NCI-H1105 (cell line): ENCODE measurements around the gene SMCO1.
"Not testable (repeated sequence)": the region's sequence is repeated elsewhere in the genome, so short reads cannot be mapped to it uniquely, and the experiment has no call there.

Experiments
- DNase-seq: peaks from one replicate; lab custom pipeline; 2025; lab: John Stamatoyannopoulos, UW

The SMCO1 gene

DNA sequence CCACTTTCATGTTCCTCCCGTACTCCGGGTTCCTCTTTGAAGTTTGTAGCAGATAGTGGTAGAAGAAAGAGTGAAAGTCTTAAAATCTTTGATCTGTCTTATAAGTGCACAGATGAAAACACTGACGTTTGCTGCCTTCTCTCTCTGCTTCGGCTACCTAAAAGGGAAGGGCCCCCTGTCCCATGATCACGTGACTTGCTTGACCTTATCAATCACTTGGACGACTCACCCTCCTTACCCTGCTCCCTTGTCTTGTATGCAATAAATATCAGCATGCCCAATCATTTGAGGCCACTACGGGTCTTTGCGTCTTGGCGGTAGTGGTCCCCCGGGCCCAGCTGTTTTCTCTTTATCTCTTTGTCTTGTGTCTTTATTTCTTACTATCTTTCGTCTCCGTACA is 6.1 kb upstream of the SMCO1 start:
- DNase-seq, result not testable (repeated sequence)

DNA sequence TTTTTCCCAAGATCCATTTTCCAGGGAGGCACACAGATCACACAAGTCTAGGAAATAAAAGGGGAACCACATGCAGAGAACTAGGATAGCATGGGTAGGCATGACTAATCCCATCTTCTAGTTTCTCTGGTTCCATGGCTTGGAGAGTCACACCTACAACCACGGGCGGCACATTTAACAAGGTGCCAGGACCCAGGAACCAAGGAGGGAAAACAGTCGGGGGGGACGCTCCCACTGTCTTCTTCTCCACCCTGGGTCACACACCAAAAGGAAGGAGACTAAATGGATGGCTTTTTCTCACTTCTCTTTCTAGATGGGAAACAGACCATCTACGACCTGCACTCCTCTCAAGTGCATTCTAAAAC is 4.6 kb upstream of the SMCO1 start:
- DNase-seq, result no peak

DNA sequence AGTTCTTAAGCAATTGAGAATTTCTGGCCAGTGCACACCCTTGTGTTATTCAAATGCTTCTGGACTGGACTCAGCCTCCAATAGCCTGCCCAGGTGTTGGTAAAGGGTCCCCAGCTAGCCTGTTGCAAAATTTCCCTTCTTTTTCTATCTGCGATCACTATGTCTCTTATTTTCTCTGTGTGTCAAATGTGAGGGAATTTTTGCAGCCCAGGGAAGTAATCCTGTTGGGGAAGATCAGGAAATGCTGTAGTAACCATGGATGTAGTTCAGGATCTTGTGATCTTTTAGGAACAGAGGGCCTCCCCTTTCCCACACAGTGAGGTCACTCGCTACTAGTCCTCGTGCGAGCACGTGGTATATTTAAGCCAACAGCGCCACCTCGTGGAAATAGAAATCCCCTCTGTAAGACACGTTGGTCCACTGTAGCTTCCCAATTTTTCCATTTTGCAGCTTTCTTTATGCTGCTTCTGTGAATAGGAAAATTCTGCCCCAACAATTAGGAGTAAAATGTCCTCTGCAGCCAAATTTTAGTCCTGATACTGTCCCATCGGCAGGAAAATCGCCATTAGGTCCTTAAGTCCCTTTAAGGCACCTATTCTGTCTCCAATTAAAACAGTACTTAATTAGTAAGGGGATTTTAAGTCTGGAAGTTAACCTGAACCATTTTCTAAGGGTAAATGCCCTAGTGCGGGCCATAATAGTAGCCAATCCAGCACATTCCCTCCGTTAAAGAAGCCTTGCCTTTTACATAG is 4.0 kb upstream of the SMCO1 start:
- peak; percentile 72 for DNase-seq

DNA sequence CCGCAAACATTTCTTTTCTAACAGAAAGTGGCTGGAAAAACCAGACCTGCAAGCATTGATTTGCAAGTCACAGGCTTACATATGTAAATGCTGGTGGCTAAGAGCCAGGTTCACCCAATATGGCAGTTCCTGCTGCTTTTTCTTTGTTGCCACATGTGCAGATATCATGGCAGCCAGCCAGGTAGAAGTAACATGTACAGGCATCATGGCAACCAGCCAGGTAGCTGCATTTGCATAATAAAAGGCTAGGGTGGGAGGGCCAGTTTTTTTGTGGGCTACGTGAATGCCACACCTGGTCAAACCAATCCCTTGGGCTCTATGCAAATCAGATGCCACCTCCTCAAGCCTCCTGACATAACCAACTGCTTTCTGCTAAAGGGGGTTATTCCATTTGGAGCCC is 2.8 kb upstream of the SMCO1 start:
- DNase-seq, result peak; percentile 99

DNA sequence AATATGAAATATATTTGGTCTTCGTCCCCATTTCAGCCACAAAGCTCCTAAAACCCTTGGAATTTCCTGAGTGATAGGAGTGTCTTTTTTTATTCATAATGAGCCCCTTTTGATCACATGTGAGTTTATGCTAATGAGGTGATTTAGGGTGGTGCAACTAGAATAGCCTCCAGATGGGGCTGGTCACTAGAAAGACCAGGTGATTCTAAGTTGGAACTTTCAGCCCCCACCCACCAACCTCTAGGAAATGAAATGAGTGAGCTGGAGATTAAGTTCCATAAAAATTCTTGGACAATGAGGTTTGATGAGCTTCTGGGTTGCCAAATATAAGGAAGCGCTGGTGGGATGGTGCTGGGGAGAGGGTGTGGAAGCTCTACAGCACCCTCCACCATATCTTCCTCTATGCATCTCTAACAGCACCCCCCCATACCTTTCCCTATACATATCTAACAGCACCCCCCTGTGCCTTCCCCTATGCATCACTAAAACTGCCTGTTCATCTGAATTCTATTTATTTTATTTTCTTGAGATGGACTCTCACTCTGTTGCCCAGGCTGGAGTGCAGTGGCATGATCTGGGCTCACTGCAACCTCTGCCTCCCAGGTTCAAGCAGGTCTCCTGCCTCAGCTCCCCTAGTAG is 2.1 kb upstream of the SMCO1 start:
- DNase-seq, result no peak

DNA sequence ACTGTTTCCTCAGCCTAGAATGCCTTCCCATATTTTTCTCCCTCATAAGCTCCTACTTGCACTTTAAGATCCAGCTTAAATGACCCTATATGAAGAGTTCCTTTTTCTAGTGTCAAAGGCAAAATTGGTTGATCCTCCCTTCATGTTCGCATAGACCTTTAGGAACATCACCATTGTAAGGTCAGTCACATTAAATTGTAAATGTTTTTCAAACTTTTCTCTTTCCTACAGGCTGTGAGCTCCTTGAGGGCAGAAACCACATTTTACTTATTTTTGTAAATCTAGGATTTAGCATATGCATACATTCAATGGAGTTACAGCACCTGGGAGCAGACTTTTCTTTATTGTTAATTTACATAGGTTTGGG is 813 bp downstream of the SMCO1 start:
- no peak for DNase-seq

DNA sequence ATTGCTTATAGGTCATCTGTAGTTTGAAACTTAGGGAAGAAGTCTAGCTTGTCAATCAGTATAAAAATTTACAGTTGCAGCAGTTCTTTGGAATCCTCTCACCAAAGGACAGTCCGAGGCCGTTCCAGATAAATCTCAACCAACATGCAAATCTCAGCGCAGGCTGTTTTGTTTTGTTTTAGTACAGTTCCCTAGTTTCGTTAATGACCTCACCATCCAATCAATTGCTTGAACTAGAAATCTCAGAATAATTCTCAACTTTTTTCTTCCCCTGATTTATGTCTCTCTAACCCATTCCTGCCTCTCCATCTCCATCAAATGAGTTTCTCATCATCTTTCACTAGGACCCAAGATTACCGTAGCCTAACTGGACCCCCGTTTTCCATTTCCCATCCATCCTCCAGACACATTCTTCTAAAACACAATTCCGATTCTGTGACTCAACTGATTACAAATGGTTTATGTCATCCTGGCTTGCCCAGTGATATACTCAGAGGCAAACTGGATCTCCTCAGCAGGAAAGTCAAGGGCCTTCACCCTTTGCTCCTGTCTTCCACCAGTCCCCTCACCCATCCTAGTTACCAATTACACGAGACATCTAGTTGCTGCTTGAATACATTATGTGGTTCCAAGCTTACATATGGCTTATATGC is 1.3 kb downstream of the SMCO1 start:
- no peak for DNase-seq

DNA sequence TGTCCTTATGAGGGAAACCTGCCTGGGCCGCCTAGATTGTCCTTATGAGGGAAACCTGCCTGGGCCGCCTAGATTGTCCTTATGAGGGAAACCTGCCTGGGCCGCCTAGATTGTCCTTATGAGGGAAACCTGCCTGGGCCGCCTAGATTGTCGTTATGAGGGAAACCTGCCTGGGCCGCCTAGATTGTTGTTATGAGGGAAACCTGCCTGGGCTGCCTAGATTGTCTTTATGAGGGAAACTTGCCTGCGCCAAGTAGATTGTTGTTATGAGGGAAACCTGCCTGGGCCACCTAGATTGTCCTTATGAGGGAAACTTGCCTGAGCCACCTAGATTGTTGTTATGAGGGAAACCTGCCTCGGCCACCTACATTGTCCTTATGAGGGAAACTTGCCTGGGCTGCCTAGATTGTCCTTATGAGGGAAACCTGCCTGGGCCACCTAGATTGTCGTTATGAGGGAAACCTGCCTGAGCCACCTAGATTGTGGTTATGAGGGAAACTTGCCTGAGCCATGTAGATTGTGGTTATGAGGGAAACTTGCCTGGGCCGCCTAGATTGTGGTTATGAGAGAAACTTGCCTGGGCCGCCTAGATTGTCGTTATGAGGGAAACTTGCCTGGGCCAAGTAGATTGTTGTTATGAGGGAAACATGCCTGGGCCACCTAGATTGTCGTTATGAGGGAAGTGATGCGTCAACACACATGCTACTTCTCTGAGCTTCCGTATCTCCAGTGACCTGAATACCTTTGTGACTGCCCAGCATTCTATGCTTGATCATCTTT is 3.3 kb downstream of the SMCO1 start:
- DNase-seq, result not testable (repeated sequence)

DNA sequence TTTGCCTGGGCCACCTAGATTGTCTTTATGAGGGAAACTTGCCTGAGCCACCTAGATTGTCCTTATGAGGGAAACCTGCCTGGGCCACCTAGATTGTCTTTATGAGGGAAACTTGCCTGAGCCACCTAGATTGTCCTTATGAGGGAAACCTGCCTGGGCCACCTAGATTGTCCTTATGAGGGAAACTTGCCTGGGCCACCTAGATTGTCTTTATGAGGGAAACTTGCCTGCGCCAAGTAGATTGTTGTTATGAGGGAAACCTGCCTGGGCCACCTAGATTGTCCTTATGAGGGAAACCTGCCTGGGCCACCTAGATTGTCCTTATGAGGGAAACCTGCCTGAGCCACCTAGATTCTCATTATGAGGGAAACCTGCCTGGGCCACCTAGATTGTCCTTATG is 4.0 kb downstream of the SMCO1 start:
- not testable (repeated sequence) for DNase-seq

GRCh38 chr3:196506687-196507086 is 8.5 kb downstream of the SMCO1 start:
- no peak for DNase-seq

GRCh38 chr3:196504556-196504955 is 10.6 kb downstream of the SMCO1 start:
- no peak for DNase-seq

DNA sequence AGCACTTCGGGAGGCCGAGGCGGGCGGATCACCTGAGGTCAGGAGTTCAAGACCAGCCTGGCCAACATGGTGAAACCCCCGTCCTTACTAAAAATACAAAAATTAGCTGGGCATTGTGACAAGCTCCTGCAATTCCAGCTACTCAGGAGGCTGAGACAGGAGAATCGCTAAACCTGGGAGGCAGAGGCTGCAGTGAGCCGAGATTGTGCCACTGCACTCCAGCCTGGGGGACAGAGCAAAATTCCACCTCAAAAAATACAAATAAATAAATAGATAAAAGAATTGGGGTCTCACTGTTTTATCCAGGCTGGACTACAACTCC is 11.1 kb downstream of the SMCO1 start:
- not testable (repeated sequence) for DNase-seq

- DNase-seq, result peak; percentile 99
These were observed 11.7 kb downstream of the SMCO1 start, which contains the start of gene RNF168 for GRCh38 chr3:196503196-196504076. Gene RNF168, minus strand, starts transcription at chr3:196503768. Its CDS starts 595 bp downstream, at chr3:196503173.

- peak; percentile 17 for DNase-seq
These were observed 12.4 kb downstream of the SMCO1 start for GRCh38 chr3:196502775-196503195.

DNA sequence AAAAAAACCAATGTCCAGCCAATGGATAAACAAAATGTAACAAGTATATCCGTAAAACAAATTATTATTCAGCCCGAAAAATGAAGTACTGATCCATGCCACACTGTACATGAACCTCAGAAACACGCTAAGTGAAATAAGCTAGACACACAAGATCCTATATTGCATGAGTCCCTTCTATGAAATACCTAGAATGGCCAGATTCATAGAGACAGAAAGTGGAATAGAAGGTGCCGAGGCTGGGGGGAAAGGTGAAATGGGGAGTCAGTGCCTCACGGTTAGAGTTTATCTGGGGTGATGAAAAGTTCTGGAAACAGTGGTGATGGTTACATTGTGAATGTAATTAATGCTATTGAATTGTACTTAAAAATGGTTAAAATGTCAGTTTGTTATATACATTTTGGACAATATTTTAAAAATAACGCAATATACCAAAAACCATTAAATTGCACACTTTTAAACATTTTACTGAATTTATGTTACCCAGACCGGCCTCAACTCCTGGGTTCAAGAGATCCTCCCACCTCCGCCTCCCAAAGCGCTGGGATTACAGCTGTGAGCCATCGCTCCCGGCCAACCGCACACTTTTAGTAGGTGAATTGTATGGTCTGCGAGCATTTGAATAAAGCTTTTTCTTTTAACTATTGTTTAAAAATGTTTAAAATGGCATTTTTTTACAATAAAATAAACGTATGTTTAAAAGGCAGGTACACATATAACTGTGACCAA is 13.7 kb downstream of the SMCO1 start:
- DNase-seq, result peak; percentile 19

DNA sequence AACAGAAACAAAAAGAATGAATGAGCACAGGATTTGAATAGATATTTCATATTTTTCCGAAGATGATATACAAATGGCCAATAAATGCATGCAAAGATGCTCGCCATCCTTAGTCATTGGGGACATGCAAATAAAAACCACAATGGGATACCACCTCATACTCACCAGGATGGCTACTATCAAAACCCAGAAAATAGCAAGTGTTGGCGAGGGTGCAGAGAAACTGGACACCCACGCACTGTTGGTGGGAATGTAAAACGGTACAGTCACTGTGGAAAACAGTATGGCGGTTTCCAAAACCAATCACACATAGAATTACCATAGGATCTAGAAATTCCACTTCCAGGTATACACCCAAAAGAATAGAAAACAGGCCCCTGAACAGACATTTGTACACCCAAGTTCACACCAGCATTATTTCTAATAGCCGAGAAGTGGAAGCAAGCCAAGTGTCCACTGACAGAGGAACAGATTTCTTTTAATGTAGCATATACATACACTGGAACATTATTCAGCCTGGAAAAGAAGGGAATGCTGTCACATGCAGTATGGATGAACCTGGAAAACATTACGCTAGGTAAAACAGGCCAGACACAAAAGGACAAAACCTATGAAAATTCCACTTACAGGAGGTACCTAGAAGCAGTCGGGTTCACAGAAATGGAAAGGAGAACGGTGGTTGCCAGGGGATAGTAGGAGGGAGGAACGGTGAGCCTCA is 15.2 kb downstream of the SMCO1 start:
- DNase-seq, result no peak

GRCh38 chr3:196499061-196499460 is 16.1 kb downstream of the SMCO1 start:
- no peak for DNase-seq

DNA sequence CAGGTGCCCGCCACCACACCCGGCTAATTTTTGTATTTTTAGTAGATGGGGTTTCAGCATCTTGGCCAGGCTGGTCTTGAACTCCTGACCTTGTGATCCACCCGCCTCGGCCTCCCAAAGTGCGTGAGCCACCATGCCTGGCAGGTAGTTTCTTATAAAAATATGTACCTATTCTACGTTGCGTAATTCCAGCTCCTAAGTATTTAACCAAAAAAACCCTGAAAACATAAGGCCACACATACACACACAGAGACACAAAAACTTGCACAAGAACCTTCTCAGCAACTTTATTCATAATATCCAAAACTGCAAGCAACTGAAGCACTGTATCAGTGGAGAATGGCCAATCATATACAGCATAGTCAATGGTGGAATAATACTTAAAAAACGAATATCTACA is 16.8 kb downstream of the SMCO1 start:
- DNase-seq, result no peak

- no peak for DNase-seq
These were observed 19.0 kb downstream of the SMCO1 start for GRCh38 chr3:196496183-196496582.

GRCh38 chr3:196493292-196493691 is 21.9 kb downstream of the SMCO1 start:
- DNase-seq, result no peak
